Right ventricle myocardium inferior (tissue), 1 donor: ENCODE data around the gene ADAM8. TPM values are rescaled to one million over a fixed set of nuclear protein-coding genes. Genes with fewer than 3 reads are reported as not detected.
"Not testable (repeated sequence)": the region's sequence is repeated elsewhere in the genome, so short reads cannot be mapped to it uniquely, and the experiment has no call there.

Source experiments
- ATAC-seq: fragments of 200-7000 bp; cut with Tn5 transposase; one replicate; pipeline ENCODE4 v1.9.1; 2020; ENCODE audit warnings: mild to moderate bottlenecking, moderate library complexity
- DNase-seq: peaks from one replicate; pipeline ENCODE4 v3.0.0; 2021; ENCODE audit errors: missing footprints
- intact Hi-C: fragments of 100-400 bp; cut with DNase I; formaldehyde crosslinking; loops from one replicate; pipeline ENCODE4 v1.11.0; 2022
- total RNA-seq: library from RNA; stranded (reverse); fragmentation: NEBNext Ultra II Directional; extraction: Animal tissue kit (Norgen Biotek cat#: 25700); gene quantifications from one replicate; pipeline ENCODE4 v1.2.1, GENCODE V29; 2021
- donor health status: DM: no; HTN: yes; CAD: no; lungs with severe emphysema.

The ADAM8 gene
- total RNA-seq, 1 donor from 2014 or later: 2.0 TPM

DNA sequence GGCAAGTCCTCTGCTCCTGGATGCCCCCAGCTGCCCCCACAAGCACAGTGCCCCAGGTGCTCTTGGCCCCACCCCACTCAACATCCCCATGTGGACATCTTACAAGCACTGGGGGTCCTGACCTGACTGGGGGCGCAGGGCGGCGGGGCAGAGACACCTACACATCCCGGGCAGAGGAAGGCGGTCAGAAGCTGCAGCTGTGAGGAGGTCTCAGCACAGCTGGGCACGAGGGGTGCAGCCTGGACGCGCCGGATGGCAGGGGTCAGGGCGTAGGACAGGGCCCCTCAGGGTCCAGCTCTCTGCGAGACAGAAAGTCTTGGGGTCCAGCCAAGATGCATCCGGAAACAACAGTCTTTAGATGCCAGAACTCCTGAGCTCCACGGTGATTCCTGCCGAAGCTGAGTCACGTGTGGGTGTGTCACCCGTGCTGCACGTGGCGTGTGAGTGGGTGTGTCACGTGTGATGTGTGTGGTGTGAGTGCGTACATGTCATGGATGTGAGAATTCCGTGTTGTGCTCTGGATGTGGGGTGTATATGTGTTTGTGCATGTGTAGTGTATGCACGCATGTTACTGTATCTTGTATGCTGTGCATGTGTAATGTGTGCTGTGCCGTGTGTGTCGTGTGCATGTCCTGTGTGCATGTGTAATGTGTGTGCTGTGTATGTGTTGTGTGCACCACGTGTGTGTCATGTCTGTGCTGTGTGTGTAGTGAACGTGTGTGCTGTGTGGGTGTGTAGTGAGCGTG, 33.9 kb downstream of the ADAM8 start:
- no peak for ATAC-seq
- intact Hi-C loops: no loop called here
- DNase-seq: no peak

DNA sequence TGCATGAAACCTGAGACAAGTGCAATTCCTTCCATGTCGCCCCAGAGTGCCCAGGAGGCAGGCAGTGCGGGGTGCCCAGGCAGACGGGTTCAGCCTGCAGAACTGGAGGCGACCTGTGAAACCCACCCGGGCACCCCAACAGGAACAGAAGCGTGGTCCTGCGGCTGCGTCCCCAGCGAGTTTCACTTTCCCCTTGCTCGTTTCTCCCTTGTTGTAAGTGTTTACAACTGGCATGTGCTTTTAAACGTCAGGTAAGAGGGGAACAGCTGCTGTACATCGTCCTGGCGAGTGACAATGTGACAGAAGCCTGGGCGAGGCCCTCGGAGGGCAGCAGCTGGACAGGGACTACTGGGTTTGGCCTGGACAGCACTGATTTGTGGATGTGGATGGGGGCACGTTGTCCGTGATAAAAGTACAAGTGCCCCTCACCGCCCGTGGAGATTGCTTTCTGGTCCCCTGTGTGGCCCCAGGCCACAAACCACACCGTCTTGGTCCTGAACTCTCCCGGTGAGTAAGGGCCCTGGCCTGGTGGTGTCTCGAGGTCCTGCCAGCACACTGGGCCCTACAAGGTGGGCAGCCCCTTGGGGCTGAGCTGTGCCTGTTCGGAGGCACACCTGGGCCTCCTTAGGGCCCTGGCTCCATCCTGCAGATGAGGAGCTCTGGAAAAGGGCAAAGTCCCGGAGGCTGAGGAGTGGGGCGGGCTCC, 35.0 kb downstream of the ADAM8 start:
- ATAC-seq (no peak), DNase-seq (no peak)
- intact Hi-C loops: no loop called here

DNA sequence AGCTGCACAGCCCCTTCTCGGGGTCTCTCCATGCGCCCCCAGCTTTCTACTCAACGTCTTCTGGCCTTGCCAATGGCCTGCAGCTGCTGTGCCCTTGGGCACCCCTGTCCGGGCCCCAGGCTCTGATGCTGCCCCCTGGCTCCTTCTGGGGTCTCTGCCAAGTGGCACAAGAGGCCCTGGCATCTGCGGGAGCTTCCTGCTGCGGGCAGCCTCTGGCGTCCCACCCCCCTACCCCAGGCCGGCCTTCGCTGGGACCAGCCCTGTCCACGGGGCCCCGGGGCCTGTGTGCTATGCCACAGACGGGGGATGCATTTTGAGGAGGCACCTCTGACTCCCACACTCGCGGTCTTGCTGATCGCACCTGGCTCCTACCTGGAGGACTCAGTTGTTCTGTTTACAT, 36.7 kb downstream of the ADAM8 start:
- DNase-seq (no peak), ATAC-seq (no peak)
- intact Hi-C loops: no loop called here

DNA sequence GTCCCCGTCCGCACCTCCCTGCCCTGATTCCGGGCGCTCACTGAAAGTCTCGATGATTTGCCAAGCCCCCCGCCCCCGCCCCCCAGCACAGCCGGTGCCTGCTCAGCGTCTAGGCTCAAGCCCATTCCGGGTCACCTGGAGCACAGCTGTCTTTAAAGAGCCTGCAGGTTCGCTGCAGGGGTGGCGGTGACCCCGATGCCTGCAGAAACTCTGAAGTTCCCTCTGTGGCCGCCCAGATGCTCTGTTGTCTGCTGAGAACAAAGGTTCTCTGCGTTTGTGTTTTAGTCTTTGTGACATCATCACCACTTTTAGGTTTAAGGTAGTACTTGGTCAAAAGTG, 38.2 kb downstream of the ADAM8 start:
- DNase-seq (no peak), ATAC-seq (no peak)
- intact Hi-C loops: no loop called here

DNA sequence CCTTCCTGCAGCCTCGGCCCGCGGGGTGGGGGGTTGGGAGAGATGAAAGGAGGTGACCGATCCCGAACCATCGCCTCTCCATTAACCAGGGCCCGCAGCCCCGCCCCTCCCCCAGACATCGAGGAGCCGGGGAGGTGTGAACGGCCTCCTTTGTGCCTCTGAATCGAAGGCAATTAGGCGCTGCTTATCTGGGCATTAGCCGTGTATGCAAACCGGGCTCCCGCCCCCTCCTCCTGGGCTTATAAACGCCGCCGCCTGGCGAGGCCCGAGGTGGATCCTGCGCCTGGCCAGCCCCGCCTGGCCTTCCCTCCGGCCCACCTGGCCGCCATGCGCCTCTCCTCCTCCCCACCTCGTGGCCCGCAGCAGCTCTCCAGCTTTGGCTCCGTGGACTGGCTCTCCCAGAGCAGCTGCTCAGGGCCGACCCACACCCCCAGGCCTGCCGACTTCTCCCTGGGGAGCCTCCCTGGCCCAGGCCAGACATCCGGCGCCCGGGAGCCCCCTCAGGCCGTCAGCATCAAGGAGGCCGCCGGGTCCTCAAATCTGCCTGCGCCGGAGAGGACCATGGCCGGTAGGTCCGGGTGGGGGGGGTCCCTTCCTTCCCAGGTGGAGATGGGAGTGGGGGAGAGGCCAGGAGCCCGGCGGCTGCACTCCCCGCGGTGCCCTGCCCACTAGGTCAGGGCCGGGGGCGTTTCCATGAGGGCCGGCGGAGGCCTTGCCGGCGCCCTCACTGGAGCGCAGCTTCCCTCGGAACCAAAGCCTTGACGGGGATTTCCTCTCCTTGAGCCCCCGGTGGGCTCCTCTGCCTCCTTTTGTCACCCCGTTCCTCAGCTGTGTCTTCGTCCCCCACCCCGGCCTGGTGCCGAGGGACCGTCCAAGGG, 38.8 kb downstream of the ADAM8 start, which contains the start of gene VENTX:
VENTX (plus strand) TSS at position 268 of the 878 bp plus-strand sequence; CDS start at position 328, 60 bp downstream.
- intact Hi-C loops: no loop called here
- ATAC-seq (no peak), DNase-seq (no peak)

DNA sequence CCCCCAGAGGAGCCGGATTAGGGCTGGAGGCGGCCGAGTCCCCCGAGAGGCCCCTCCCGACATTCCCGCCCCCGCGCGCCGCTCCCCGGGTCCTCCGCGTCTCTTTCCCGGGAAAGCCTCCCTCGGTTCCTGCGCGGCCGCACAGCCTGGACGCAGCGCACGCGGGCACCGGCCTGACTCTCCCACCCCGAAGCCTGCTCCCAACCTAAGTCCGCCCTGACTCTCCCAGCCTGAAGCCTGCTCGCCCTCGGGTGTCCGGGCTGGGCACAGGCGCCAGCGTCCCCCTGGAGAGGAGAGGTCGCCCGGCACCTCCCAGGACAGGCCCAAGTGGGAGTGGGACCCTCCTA, 39.5 kb downstream of the ADAM8 start:
- no peak for DNase-seq
- no peak for ATAC-seq
- intact Hi-C loops: no loop called here

DNA sequence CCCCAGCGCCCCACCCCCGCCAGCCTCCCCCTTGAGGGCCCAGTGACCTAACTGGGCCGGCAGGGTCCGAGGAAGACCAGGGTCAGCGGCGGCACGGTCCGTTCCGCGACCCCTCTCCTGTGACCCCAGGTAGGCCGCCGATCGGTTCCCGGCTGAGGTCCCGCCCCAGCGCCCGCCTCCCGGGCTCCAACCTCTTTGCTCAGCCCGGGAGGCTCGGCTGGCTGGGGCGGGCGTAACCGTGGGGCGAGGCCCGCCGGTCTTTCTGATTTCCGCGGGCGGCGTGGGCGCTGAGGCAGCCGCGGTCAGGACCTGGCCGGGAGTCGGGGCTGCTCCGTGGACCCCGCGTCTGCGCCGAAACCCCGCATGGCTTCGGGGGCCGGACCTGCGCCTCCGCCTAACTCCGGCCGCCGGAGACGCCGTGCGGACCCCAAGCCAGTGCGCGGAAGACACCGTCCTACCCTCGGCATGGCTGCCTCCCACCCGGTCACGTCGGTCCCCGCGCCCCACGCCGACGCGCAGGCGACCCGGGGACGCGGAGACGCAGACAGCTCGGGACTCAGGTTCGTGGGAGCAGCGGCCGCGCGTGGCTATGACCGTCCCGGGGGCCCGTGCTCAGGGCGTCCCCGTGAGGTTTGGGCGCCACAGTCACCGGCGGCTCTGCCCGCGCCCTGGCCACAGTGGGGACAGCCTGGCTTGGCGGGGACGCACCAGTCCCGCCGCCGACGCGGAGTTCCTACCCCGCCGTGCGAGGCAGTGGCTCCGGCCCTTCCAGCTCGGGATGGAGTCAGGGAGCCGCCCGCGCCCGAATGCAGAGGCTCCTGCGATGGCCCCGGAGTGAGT, 40.0 kb downstream of the ADAM8 start:
- intact Hi-C loops: no loop called here
- DNase-seq: no peak
- peak; percentile 4 for ATAC-seq

DNA sequence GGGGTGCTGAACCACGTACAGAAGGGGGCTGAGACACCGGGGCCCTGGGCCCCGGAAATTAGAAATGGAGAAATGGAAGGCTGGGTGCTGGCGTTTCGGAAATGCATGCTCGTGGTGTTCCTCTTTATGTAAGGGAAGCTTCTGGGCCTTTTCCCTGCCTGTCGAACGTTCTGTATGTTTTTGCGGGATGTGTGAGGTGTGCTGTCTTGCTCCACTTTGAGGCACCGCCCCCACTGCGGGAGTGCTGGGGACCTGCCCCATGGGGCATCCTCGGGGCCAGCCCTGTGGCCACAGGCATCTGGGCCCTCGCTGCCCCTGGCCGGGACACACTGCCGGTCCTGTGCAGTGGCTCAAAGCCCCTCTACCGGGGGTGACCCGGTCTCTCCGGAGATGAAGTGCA, 40.7 kb downstream of the ADAM8 start:
- ATAC-seq (peak; percentile 44), DNase-seq (no peak)

DNA sequence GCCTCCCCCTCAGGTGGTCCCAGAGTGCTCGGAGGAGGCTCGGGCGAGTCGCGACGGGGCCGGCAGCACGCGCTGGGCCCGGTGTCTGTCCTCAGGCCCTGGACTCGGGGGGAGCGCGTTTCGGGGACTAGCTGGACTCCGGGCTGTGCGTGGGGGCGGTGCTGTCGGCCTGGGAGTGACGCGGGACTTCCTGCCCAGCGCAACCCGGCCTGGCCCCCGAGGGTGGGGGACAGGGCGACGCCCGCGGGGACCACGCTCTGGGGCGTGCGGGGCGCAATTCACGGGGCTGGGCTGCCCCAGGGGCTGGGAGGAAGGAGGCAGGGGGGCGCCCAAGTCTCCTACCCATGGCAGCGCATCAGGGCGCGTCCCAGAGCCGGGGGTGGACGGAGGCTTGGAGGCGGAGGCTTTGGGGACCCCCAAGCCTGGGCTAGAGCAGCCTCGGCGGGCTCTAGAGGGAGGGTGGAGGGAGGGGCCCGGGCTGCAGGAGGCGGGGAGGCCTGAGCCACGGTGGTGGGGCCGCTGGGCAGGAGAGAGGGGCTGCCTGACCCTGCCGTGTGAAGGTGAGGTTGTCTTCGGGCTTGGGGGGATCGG, 41.3 kb downstream of the ADAM8 start:
- intact Hi-C loops: no loop called here
- no peak for DNase-seq
- peak; percentile 47 for ATAC-seq

More for the DNA sequence above, 40.7 kb downstream of the ADAM8 start:
- intact Hi-C loops: no loop called here

DNA sequence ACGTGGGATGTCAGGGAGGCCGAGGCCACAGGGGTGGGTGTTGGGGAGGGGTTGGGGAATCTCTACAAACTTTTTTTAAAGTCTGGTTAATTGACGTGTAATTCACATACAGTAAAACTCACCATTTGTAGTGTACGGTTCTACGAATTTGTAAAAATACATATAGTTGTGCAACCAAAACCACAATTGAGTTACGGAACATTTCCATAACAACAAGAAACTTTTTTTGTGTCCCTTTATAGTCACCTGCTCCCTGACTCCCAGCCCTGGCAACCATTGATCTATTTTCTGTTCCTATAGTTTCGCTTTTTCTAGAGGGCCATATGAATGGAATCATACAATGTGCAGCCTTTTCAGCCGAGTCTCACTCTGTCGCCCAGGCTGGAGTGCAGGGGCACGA, 41.9 kb downstream of the ADAM8 start:
- ATAC-seq, DNase-seq, intact Hi-C loops: not testable (repeated sequence)

DNA sequence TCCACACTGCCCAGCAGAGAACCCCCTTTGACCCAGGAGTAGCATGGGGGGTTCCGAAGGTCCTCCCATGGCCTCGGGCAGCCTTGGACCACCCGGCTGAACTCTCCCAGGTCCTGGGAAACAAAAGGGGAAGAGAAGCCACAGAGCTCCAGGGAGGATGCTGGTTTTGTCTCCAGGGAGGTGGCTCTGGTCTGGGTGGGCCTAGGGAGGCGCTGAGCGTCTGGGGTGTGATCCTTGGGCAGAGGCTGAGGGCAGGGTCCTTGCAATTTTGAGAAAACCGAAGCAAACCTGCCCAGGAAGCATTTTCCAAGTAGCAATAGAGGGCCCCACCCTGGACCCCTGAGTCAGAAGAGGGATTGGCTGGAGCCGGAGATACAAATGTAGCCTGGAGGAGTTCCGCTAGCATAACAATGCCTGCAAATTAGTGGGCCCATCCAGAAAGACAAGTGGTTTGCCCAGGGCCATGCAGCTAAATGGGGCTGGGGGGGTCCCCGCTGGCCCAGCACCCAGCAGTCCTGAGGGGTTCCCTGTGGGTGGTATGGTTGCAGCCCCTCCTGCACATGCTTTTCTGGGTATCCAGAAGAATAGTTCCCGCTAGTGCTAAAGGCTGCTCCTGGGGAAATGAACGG, 44.6 kb downstream of the ADAM8 start:
- DNase-seq: no peak
- intact Hi-C loops: no loop called here
- ATAC-seq: no peak

DNA sequence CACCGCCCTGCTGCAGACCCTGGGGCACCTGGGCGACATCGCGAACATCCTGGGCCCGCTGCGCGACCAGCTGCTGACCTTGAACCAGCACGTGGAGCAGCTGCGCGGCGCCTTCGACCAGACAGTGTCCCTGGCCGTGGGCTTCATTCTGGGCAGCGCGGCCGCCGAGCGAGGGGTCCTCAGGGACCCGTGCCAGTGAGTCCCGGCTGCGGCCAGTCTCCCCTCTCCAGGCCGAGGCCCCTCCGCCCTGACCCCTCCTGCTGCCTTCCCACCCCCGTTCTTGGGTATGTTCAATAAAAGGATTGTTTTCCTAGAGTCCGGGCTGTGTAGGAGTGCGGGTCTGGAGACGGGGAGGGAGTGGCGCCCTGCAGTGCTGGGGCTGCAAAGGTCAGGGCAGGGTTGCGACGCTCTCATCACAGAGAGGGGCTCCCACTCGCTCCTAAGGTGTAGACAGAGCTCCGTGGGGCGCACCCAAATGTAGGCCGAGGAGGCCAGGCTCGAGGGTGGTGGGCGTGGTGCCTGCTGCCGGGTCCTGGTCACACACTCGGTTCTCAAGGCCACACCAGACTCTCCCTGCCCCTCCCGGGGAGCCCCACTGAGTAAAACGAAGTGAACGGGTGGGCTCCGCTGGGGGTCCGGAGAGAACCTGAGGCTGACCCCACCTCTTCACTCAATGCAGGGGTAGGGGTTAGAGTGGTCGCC, 45.3 kb downstream of the ADAM8 start:
- no peak for ATAC-seq
- intact Hi-C loops: no loop called here
- DNase-seq: no peak

DNA sequence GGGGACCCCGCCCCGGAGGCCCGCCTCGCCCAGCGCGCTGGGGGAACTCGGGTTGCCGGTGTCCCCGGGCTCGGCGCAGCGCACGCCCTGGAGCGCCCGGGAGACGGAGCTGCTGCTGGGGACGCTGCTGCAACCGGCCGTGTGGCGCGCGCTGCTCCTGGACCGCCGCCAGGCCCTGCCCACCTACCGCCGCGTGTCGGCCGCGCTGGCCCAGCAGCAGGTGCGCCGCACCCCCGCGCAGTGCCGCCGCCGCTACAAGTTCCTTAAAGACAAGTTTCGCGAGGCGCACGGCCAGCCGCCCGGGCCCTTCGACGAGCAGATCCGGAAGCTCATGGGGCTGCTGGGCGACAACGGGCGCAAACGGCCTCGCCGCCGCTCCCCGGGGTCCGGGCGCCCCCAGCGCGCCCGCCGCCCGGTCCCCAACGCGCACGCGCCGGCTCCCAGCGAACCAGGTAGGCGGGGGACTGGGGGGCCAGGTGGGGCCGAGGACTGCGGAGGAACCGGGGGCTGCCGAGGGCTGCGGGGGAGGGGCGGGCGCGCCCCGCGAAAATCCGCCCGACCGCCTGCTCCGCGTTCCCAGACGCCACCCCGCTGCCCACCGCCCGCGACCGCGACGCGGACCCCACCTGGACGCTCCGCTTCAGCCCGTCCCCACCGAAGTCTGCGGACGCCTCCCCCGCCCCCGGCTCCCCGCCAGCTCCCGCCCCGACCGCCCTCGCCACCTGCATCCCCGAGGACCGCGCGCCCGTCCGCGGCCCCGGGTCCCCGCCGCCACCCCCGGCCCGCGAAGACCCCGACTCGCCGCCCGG, 46.1 kb downstream of the ADAM8 start:
- no peak for DNase-seq
- no peak for ATAC-seq
- intact Hi-C loops: no loop called here

DNA sequence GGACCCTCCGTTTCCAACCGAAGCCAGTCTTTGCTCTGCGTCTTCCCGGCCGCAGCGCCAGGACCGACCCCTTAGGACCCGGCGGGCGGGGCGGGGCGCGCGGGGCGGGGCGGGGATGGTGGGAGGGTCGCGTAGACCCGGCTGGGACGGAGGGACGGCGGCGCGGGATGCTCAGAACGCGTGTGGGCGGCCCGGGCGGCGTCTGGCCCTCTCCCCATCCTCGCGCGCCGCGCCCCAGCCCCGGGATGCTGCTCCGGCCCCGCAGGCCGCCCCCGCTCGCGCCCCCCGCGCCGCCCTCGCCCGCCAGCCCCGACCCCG, 46.7 kb downstream of the ADAM8 start, which contains the start of gene UTF1:
UTF1 (plus strand) TSS at position 174 of the 318 bp plus-strand sequence; CDS start at position 246, 72 bp downstream.
- no peak for DNase-seq
- intact Hi-C loops: no loop called here
- ATAC-seq: no peak

DNA sequence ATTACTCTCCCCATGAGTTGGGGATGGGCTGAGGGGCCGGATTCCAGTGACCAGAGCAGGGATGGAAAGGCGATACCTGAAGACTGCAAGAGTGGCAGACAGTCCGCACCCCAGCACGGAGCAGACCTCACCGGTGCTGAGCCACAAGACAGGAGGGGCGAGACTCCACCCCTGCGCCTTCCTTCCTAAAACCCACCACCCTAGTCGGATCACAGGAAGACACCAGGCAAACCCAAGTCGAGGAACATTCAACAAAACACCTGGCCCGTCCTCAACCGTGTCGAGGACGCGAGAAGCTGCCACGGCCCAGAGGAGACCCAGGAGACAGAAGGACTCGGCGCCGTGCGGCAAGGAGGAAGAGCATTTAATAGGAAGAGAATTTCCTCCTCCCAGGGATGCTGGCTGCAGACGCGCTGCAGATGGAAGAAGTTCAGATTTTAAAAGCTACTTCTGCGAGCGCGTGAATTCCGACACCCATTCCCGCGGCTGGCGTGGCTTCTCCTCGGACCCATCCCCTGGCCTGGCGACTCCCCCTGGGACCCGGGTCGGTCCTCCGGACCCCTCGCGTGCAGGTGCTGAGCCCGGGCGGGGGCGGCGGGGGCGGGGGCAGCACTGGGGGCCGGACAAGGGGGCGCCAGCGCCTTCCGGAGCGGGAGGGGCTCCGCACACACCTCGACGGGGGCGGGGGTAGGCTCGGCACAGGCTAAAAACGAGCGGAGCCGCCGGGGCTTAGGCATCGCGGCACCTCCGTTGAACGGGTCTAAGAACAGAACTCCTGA, 47.2 kb downstream of the ADAM8 start:
- intact Hi-C loops: no loop called here
- no peak for DNase-seq
- ATAC-seq: no peak

DNA sequence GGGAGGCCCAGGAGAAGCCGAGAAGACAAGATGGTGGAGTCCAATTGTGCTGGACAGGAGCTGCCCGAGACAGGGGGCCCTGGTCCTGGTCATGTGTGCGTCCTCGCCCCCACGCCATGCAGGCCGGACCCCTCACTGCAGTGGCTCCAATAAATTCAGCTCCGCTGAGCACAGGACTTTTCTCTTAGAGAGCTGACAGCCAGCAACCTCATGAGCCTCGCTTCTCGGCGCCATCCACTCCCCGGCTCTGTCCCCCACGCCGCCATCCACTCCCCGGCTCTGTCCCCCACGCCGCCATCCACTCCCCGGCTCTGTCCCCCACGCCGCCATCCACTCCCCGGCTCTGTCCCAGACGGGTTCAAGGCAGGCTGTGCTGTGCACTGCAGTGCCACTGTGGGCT, 49.4 kb downstream of the ADAM8 start:
- no peak for DNase-seq
- no peak for ATAC-seq
- intact Hi-C loops: no loop called here
